ENCODE measurements around the gene MTNR1A. TPM values are rescaled to one million over a fixed set of nuclear protein-coding genes. Genes with fewer than 3 reads are reported as not detected.

MTNR1A gene
- total RNA-seq, 2 experiments from 2014 or later, result not detected

DNA sequence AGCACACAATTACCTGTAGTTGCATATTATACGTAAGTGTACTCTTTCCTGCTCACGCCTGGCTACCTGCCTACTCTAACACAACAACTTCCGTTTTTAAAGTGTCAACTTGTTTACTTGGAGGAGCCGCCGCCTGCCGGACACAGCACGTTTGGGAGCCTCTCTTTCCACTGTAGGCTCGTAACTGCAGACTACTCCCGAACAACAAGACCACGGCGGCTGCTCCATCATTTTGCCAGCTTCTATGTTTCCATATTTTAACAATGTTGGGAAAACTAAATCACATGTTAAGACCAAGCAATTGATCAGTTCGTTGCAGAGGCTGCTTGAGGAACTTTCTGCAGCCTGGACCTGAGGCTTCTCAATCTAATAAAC is 841 bp downstream of the MTNR1A start:
- ATAC-seq, result no peak
- TF ChIP-seq CTCF (IDR thresholded peaks at IDR 0.05), result no peak
- Mint-ChIP-seq H3K9me3 (no peaks in the 10 kb centered on the region), H3K27me3 (peaks cover 24% of the 10 kb centered on the region), H3K4me3 (no peak overlapping the region), H3K27ac (no peak overlapping the region), H3K36me3 (ENCODE audit: low read depth) (no peaks in the 10 kb centered on the region), H3K4me1 (ENCODE audit: low read depth) (no peaks in the 10 kb centered on the region)
- intact Hi-C loops (cut with micrococcal nuclease), result no loop called here
- DNase-seq, result no peak
- ChIA-PET CTCF (no interaction called here), POLR2A (no interaction called here)

DNA sequence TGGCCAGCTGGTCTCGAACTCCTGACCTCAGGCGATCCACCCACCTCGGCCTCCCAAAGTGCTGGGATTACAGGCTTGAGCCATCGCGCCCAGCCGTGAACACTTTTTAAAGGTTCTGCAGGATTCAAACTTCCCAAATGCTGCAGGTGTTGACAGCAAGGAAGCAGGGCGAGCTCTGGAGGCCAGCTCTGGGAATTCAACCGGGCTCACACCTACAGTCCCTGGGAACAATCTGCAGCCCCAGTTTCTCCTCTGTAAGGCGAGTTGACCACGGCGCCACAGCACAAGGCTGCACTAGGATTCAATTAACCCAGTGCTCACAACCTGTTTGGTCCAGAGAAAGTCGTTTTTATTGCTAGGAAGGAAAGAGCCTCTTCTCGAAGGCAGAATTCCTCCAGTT is 1.6 kb downstream of the MTNR1A start:
- Mint-ChIP-seq H3K36me3 (ENCODE audit: low read depth) (no peaks in the 10 kb centered on the region), H3K4me1 (ENCODE audit: low read depth) (no peaks in the 10 kb centered on the region), H3K27me3 (peaks cover 24% of the 10 kb centered on the region), H3K27ac (no peak overlapping the region), H3K9me3 (no peaks in the 10 kb centered on the region), H3K4me3 (no peak overlapping the region)
- DNase-seq, result no peak
- no peak for TF ChIP-seq CTCF (IDR thresholded peaks at IDR 0.05)
- intact Hi-C loops (cut with micrococcal nuclease), result no loop called here
- no peak for ATAC-seq
- POLR2A ChIA-PET, result no interaction called here
- CTCF ChIA-PET, result interaction anchor here (0.9 kb wide), 1 partner anchor 34 kb away, joined by 3 read pairs; no protein-coding TSS in a partner anchor

DNA sequence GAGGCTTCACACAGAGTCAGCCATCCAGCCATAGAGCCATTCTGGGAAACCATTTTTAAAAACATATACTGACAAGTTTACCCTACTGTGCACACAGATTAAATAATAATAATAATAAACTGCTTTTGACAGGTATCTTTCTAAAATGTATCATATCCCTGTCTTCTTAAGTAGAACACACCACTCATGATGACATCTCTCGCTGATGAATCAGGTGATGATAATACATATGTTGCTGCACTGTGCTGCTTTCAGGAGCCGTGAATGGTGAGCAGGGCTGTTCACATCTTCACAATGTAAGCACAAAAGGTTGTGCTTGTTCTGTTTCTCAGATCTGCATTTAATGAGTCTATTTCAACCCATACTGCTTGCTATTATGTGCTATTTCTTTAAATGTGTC is 3.5 kb downstream of the MTNR1A start:
- Mint-ChIP-seq H3K27ac (no peak overlapping the region), H3K27me3 (peaks cover 24% of the 10 kb centered on the region), H3K4me1 (ENCODE audit: low read depth) (no peaks in the 10 kb centered on the region), H3K9me3 (peaks cover 3% of the 10 kb centered on the region), H3K36me3 (ENCODE audit: low read depth) (no peaks in the 10 kb centered on the region), H3K4me3 (no peak overlapping the region)
- TF ChIP-seq CTCF (IDR thresholded peaks at IDR 0.05), result no peak
- no peak for DNase-seq
- ChIA-PET POLR2A (no interaction called here), CTCF (no interaction called here)
- no peak for ATAC-seq
- intact Hi-C loops (cut with micrococcal nuclease), result no loop called here

DNA sequence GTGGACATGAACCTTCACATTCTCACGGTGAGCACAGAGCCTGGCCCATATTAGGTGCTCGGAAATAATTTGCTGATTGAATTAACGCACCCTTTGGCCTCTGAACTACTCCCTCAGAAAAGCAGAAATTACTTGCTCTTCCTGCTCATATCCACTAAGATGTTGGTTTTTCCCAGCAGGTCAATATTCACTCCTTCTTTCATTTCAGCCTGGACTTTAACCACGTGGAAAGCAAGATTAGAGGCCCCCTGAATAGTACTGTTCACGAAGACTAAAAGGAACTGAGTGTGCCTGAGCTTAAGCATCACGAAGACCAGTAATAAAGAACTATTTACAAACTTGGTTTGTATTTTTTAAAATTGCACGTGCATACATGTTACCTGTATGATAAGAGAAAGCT is 9.9 kb downstream of the MTNR1A start:
- intact Hi-C loops (cut with micrococcal nuclease), result no loop called here
- H3K36me3 Mint-ChIP-seq (ENCODE audit: low read depth), result no peaks in the 10 kb centered on the region
- H3K4me1 Mint-ChIP-seq (ENCODE audit: low read depth), result no peaks in the 10 kb centered on the region
- no peak overlapping the region for H3K4me3 Mint-ChIP-seq
- ATAC-seq (no peak), DNase-seq (no peak)
- H3K27ac Mint-ChIP-seq, result no peak overlapping the region
- POLR2A ChIA-PET, result no interaction called here
- TF ChIP-seq CTCF (IDR thresholded peaks at IDR 0.05), result no peak
- H3K27me3 Mint-ChIP-seq, result no peaks in the 10 kb centered on the region
- H3K9me3 Mint-ChIP-seq, result peaks cover 5% of the 10 kb centered on the region
- CTCF ChIA-PET, result interaction anchor here (1.5 kb wide), 1 partner anchor 42 kb away, joined by 3 read pairs; no protein-coding TSS in a partner anchor

DNA sequence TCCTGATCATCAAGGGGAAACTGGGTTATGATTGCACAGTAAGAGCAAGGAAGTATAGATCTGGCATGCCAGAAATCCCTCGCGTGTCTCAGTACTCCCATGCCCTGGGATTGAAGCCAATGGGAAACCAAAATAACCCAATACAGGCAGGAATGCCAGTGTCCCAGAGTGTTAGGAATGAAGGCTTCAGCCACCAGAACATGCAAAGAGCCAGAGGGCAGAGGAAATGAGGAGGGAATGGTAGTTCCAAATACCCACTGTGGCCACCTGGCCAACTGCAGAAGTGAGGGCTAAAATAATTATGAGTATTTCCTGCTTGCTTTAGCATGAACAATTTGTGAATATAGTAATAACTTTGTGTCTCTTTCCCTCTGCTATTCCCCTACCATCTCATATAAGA is 12.2 kb downstream of the MTNR1A start:
- no peak for DNase-seq
- H3K9me3 Mint-ChIP-seq, result peaks cover 11% of the 10 kb centered on the region
- TF ChIP-seq CTCF (IDR thresholded peaks at IDR 0.05), result no peak
- no peaks in the 10 kb centered on the region for H3K27me3 Mint-ChIP-seq
- ATAC-seq, result no peak
- H3K27ac Mint-ChIP-seq, result no peak overlapping the region
- no peak overlapping the region for H3K4me3 Mint-ChIP-seq
- CTCF ChIA-PET, result no interaction called here
- POLR2A ChIA-PET, result no interaction called here
- no peaks in the 10 kb centered on the region for H3K36me3 Mint-ChIP-seq (ENCODE audit: low read depth)
- H3K4me1 Mint-ChIP-seq (ENCODE audit: low read depth), result no peaks in the 10 kb centered on the region
- intact Hi-C loops (cut with micrococcal nuclease), result no loop called here
